ENCODE data around the gene MAP4K5. TPM values are rescaled to one million over a fixed set of nuclear protein-coding genes. Genes with fewer than 3 reads are reported as not detected.
"Not testable (repeated sequence)": the region's sequence is repeated elsewhere in the genome, so short reads cannot be mapped to it uniquely, and the experiment has no call there.

Gene MAP4K5
- total RNA-seq, 1 experiment from 2014 or later = 111 TPM

- POLR2A ChIA-PET (ENCODE audit: unreplicated experiment) = interaction anchor here (0.5 kb wide), 1 partner anchor 226 kb away, joined by 3 read pairs; no protein-coding TSS in a partner anchor
- no peak overlapping the region for H3K27ac ChIP-seq (ENCODE audit: low read length)
- no peak for DNase-seq
- H3K27me3 ChIP-seq (ENCODE audit: low read length) = no peaks in the 10 kb centered on the region
- intact Hi-C loops (cut with micrococcal nuclease) = no loop called here
- no peak overlapping the region for H3K4me3 ChIP-seq (ENCODE audit: low read length)
- H3K4me1 ChIP-seq (ENCODE audit: insufficient read depth, low read length) = peaks cover 7% of the 10 kb centered on the region
- TF ChIP-seq EZH2 (IDR thresholded peaks at IDR 0.05; ENCODE audit: low read length, unreplicated experiment) (no peak), EZH2phosphoT487 (IDR thresholded peaks at IDR 0.05; ENCODE audit: borderline replicate concordance, low read length) (no peak)
- TF ChIP-seq, protein P1, sequence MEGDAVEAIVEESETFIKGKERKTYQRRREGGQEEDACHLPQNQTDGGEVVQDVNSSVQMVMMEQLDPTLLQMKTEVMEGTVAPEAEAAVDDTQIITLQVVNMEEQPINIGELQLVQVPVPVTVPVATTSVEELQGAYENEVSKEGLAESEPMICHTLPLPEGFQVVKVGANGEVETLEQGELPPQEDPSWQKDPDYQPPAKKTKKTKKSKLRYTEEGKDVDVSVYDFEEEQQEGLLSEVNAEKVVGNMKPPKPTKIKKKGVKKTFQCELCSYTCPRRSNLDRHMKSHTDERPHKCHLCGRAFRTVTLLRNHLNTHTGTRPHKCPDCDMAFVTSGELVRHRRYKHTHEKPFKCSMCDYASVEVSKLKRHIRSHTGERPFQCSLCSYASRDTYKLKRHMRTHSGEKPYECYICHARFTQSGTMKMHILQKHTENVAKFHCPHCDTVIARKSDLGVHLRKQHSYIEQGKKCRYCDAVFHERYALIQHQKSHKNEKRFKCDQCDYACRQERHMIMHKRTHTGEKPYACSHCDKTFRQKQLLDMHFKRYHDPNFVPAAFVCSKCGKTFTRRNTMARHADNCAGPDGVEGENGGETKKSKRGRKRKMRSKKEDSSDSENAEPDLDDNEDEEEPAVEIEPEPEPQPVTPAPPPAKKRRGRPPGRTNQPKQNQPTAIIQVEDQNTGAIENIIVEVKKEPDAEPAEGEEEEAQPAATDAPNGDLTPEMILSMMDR (conservative IDR thresholded peaks at IDR 0.05; ENCODE audit: low read depth, low read length) = no peak
- BruUV-seq (replicated peaks) = no TSS peak
- no peaks in the 10 kb centered on the region for H3F3A ChIP-seq (ENCODE audit: low read length, unreplicated experiment)
- H3K9me2 ChIP-seq (replicated peaks; ENCODE audit: low read length) = no peaks in the 10 kb centered on the region
- ATAC-seq = no peak
- H3K9ac ChIP-seq (ENCODE audit: low read length) = no peak overlapping the region
- no peaks in the 10 kb centered on the region for H3K79me2 ChIP-seq (ENCODE audit: low read length)
- no peaks in the 10 kb centered on the region for H4K20me1 ChIP-seq (ENCODE audit: low read length)
- no peak overlapping the region for H2AFZ ChIP-seq (ENCODE audit: low read length)
- H3K4me2 ChIP-seq (ENCODE audit: low read length) = no peak overlapping the region
- H3K36me3 ChIP-seq (ENCODE audit: low read depth, low read length) = no peaks in the 10 kb centered on the region
- no peaks in the 10 kb centered on the region for H3K9me3 ChIP-seq (ENCODE audit: low read length)
- CTCF ChIA-PET = no interaction called here
Measured at GRCh38 chr14:50539051-50539450, 6.7 kb upstream of the MAP4K5 start.

DNA sequence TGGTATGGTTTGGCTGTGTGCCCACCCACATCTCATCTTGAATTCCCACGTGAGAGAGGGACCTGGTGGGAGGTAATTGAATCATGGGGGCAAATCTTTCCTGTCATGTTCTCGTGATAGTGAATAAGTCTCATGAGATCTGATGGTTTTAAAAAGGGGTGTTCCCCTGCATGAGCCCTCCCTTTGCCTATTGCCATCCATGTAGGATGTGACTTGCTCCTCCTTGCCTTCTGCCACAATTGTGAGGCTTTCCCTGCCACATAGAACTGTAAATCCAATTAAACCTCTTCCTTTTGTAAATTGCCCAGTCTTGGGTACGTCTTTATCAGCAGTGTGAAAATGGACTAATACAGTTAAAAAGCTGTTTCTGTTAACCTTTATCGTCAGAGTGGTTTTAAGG is 5.7 kb upstream of the MAP4K5 start:
- H3K79me2 ChIP-seq (ENCODE audit: low read length); H4K20me1 ChIP-seq (ENCODE audit: low read length); H3K27ac ChIP-seq (ENCODE audit: low read length); H3F3A ChIP-seq (ENCODE audit: low read length, unreplicated experiment); H3K9me3 ChIP-seq (ENCODE audit: low read length); POLR2A ChIA-PET (ENCODE audit: unreplicated experiment); H3K9me2 ChIP-seq (replicated peaks; ENCODE audit: low read length); BruUV-seq (replicated peaks); H2AFZ ChIP-seq (ENCODE audit: low read length); H3K4me3 ChIP-seq (ENCODE audit: low read length); DNase-seq; H3K36me3 ChIP-seq (ENCODE audit: low read depth, low read length); H3K27me3 ChIP-seq (ENCODE audit: low read length); intact Hi-C loops (cut with micrococcal nuclease); ATAC-seq; H3K4me2 ChIP-seq (ENCODE audit: low read length); H3K9ac ChIP-seq (ENCODE audit: low read length); CTCF ChIA-PET: not testable (repeated sequence)
- peaks cover 13% of the 10 kb centered on the region for H3K4me1 ChIP-seq (ENCODE audit: insufficient read depth, low read length)

- Histone ChIP-seq H3K79me2 (ENCODE audit: low read length) (peaks cover 23% of the 10 kb centered on the region), H3K27ac (ENCODE audit: low read length) (no peak overlapping the region), H3K9me3 (ENCODE audit: low read length) (no peaks in the 10 kb centered on the region), H2AFZ (ENCODE audit: low read length) (no peak overlapping the region), H3K36me3 (ENCODE audit: low read depth, low read length) (no peaks in the 10 kb centered on the region), H3K9me2 (replicated peaks; ENCODE audit: low read length) (no peaks in the 10 kb centered on the region), H3F3A (ENCODE audit: low read length, unreplicated experiment) (no peaks in the 10 kb centered on the region), H3K9ac (ENCODE audit: low read length) (no peak overlapping the region), H3K4me3 (ENCODE audit: low read length) (no peak overlapping the region), H3K27me3 (ENCODE audit: low read length) (no peaks in the 10 kb centered on the region), H3K4me2 (ENCODE audit: low read length) (no peak overlapping the region), H4K20me1 (ENCODE audit: low read length) (peaks cover 14% of the 10 kb centered on the region), H3K4me1 (ENCODE audit: insufficient read depth, low read length) (peaks cover 23% of the 10 kb centered on the region)
- ChIA-PET POLR2A (ENCODE audit: unreplicated experiment) (no interaction called here), CTCF (interaction anchor here (0.6 kb wide), 1 partner anchor 180 kb away, joined by 5 read pairs; no protein-coding TSS in a partner anchor)
- ATAC-seq = no peak
- intact Hi-C loops (cut with micrococcal nuclease) = loop anchor here (5.0 kb wide), 1 partner anchor 303 kb away; the partner anchor contains the start of gene SOS2
- no peak for DNase-seq
- no peak for TF ChIP-seq EZH2phosphoT487 (IDR thresholded peaks at IDR 0.05; ENCODE audit: borderline replicate concordance, low read length)
- TF ChIP-seq, protein P1 (conservative IDR thresholded peaks at IDR 0.05; ENCODE audit: low read depth, low read length) = no peak
- no peak for TF ChIP-seq EZH2 (IDR thresholded peaks at IDR 0.05; ENCODE audit: low read length, unreplicated experiment)
- no TSS peak for BruUV-seq (replicated peaks)
Measured at GRCh38 chr14:50534997-50535396, 2.6 kb upstream of the MAP4K5 start.
